Stimulated activated naive CD8-positive, alpha-beta T cell treated with anti-CD3 and anti-CD28 coated beads, Interleukin-15, amount 100 ng/mL, for 72 hours (primary cell): ENCODE measurements around the gene DHX16.
A peak's percentile ranks its signal among the peaks of the same experiment; 100 is the strongest.

Experiments used
- ATAC-seq: fragments of 150-1000 bp; cut with Tn5 transposase; 2 replicates; pipeline ENCODE4 v1.10.0; 2021; ENCODE audit warnings: mild to moderate bottlenecking, moderate library complexity
- DNase-seq, 2 donors: peaks; one replicate each; pipeline ENCODE4 v3.0.0; 2021 to 2022
- H3K27ac Mint-ChIP-seq, 2 donors: one replicate each; pipeline ENCODE4 v1.8.0; 2022; ENCODE audit warnings: mild to moderate bottlenecking in 2 of 2, mixed read lengths in 2 of 2, moderate library complexity in 2 of 2
- H3K27me3 Mint-ChIP-seq: one replicate; pipeline ENCODE4 v1.8.0; 2022; ENCODE audit warnings: mixed read lengths
- H3K4me1 Mint-ChIP-seq: one replicate; pipeline ENCODE4 v1.8.0; 2022; ENCODE audit warnings: mild to moderate bottlenecking, mixed read lengths
- H3K4me3 Mint-ChIP-seq, 2 donors: one replicate each; pipeline ENCODE4 v1.8.0; 2022; ENCODE audit warnings: mild to moderate bottlenecking in 2 of 2, mixed read lengths in 2 of 2, moderate library complexity in 1 of 2
- H3K9me3 Mint-ChIP-seq, 2 donors: one replicate each; pipeline ENCODE4 v1.8.0; 2022; ENCODE audit warnings: mixed read lengths in 2 of 2

The DHX16 gene

GRCh38 chr6:30709101-30709868 lies 36.5 kb upstream of the DHX16 start:
- ATAC-seq (no peak), DNase-seq (no peak)
- Mint-ChIP-seq H3K9me3 (no peaks in the 10 kb centered on the region), H3K27me3 (no peaks in the 10 kb centered on the region), H3K27ac (no peak overlapping the region), H3K4me3 (no peak overlapping the region), H3K4me1 (peaks cover 31% of the 10 kb centered on the region)

- Mint-ChIP-seq H3K27ac (no peak overlapping the region), H3K4me1 (peaks cover 17% of the 10 kb centered on the region), H3K27me3 (no peaks in the 10 kb centered on the region), H3K4me3 (no peak overlapping the region), H3K9me3 (no peaks in the 10 kb centered on the region)
- DNase-seq: no peak
- no peak for ATAC-seq
These were observed 34.6 kb upstream of the DHX16 start for GRCh38 chr6:30707281-30707850.

- H3K27ac Mint-ChIP-seq: no peak overlapping the region
- no peak overlapping the region for H3K4me3 Mint-ChIP-seq
- H3K4me1 Mint-ChIP-seq: peaks cover 6% of the 10 kb centered on the region
- no peaks in the 10 kb centered on the region for H3K27me3 Mint-ChIP-seq
- H3K9me3 Mint-ChIP-seq: no peaks in the 10 kb centered on the region
- ATAC-seq (no peak), DNase-seq (no peak)
These were observed 32.8 kb upstream of the DHX16 start for GRCh38 chr6:30705620-30706019.

- H3K9me3 Mint-ChIP-seq: no peaks in the 10 kb centered on the region
These were observed 31.0 kb upstream of the DHX16 start for GRCh38 chr6:30703821-30704220.

GRCh38 chr6:30703011-30703410 lies 30.2 kb upstream of the DHX16 start:
- H3K4me1 Mint-ChIP-seq: peaks cover 6% of the 10 kb centered on the region
- DNase-seq (no peak), ATAC-seq (no peak)
- H3K27me3 Mint-ChIP-seq: no peaks in the 10 kb centered on the region
- H3K9me3 Mint-ChIP-seq: no peaks in the 10 kb centered on the region
- H3K4me3 Mint-ChIP-seq: no peak overlapping the region
- no peak overlapping the region for H3K27ac Mint-ChIP-seq

More at GRCh38 chr6:30703821-30704220, 31.0 kb upstream of the DHX16 start:
- no peak for DNase-seq
- Mint-ChIP-seq H3K4me1 (peaks cover 6% of the 10 kb centered on the region), H3K27ac (no peak overlapping the region), H3K27me3 (no peaks in the 10 kb centered on the region), H3K4me3 (no peak overlapping the region)
- ATAC-seq: no peak

- H3K9me3 Mint-ChIP-seq: no peaks in the 10 kb centered on the region
- ATAC-seq: no peak
- H3K27ac Mint-ChIP-seq: no peak overlapping the region
- no peak overlapping the region for H3K4me3 Mint-ChIP-seq
- peaks cover 10% of the 10 kb centered on the region for H3K4me1 Mint-ChIP-seq
- no peak for DNase-seq
- no peaks in the 10 kb centered on the region for H3K27me3 Mint-ChIP-seq
These were observed 27.5 kb upstream of the DHX16 start for GRCh38 chr6:30700340-30700739.

- ATAC-seq: no peak
- H3K27me3 Mint-ChIP-seq: no peaks in the 10 kb centered on the region
- DNase-seq: no peak
- no peak overlapping the region for H3K27ac Mint-ChIP-seq
- H3K4me1 Mint-ChIP-seq: peaks cover 16% of the 10 kb centered on the region
- no peak overlapping the region for H3K4me3 Mint-ChIP-seq
- H3K9me3 Mint-ChIP-seq: no peaks in the 10 kb centered on the region
These were observed 23.6 kb upstream of the DHX16 start for GRCh38 chr6:30696432-30696831.

- DNase-seq (no peak), ATAC-seq (no peak)
- Mint-ChIP-seq H3K4me1 (peaks cover 46% of the 10 kb centered on the region), H3K9me3 (no peaks in the 10 kb centered on the region), H3K27ac (no peak overlapping the region), H3K27me3 (no peaks in the 10 kb centered on the region), H3K4me3 (peak overlapping the region; percentile 89 to 99)
These were observed 18.5 kb upstream of the DHX16 start for GRCh38 chr6:30691208-30691847.

GRCh38 chr6:30690403-30691207 lies 17.8 kb upstream of the DHX16 start, which contains the start of gene NRM:
Gene NRM, minus strand, starts transcription at chr6:30690984. Its CDS starts 10 bp downstream, at chr6:30690974.
- H3K9me3 Mint-ChIP-seq: no peaks in the 10 kb centered on the region
- H3K27me3 Mint-ChIP-seq: no peaks in the 10 kb centered on the region
- H3K27ac Mint-ChIP-seq: peak within 1 kb of the TSS in 1 of 2 donors; percentile 86
- H3K4me3 Mint-ChIP-seq: peak within 1 kb of the TSS; percentile 89 to 99
- peak; percentile 31 for ATAC-seq
- DNase-seq: peak; percentile 58 to 60
- H3K4me1 Mint-ChIP-seq: peaks cover 46% of the 10 kb centered on the region

- Mint-ChIP-seq H3K27me3 (no peaks in the 10 kb centered on the region), H3K9me3 (no peaks in the 10 kb centered on the region), H3K27ac (no peak overlapping the region), H3K4me1 (peaks cover 46% of the 10 kb centered on the region), H3K4me3 (peak overlapping the region; percentile 89 to 99)
- ATAC-seq (no peak), DNase-seq (no peak)
These were observed 17.2 kb upstream of the DHX16 start for GRCh38 chr6:30689985-30690384.

GRCh38 chr6:30689022-30689865 lies 16.4 kb upstream of the DHX16 start:
- Mint-ChIP-seq H3K4me3 (peak overlapping the region; percentile 89 to 99), H3K27ac (peak overlapping the region in 1 of 2 donors; percentile 8), H3K27me3 (no peaks in the 10 kb centered on the region), H3K9me3 (no peaks in the 10 kb centered on the region), H3K4me1 (peaks cover 46% of the 10 kb centered on the region)
- ATAC-seq (no peak), DNase-seq (no peak)

- ATAC-seq: no peak
- H3K4me3 Mint-ChIP-seq: peak overlapping the region; percentile 86 to 94
- H3K27me3 Mint-ChIP-seq: no peaks in the 10 kb centered on the region
- no peaks in the 10 kb centered on the region for H3K9me3 Mint-ChIP-seq
- H3K4me1 Mint-ChIP-seq: peaks cover 46% of the 10 kb centered on the region
- no peak for DNase-seq
- H3K27ac Mint-ChIP-seq: no peak overlapping the region
These were observed 15.8 kb upstream of the DHX16 start for GRCh38 chr6:30688569-30688968.

- ATAC-seq: no peak
- Mint-ChIP-seq H3K9me3 (no peaks in the 10 kb centered on the region), H3K4me3 (peak overlapping the region; percentile 86 to 94), H3K27ac (peak overlapping the region; percentile 35 to 50), H3K4me1 (peaks cover 46% of the 10 kb centered on the region), H3K27me3 (no peaks in the 10 kb centered on the region)
- DNase-seq: no peak
These were observed 15.0 kb upstream of the DHX16 start for GRCh38 chr6:30687659-30688431.
